Stimulated activated CD4-positive, alpha-beta T cell treated with anti-CD3 and anti-CD28 coated beads, Interleukin-2, amount 100 ng/mL, for 48 hours (primary cell): Measurements from ENCODE around the gene ZCCHC17.
A peak's percentile ranks its signal among the peaks of the same experiment; 100 is the strongest.
"Not testable (repeated sequence)": the region's sequence is repeated elsewhere in the genome, so short reads cannot be mapped to it uniquely, and the experiment has no call there.

Experiments used
- DNase-seq, 2 donors: peaks; one replicate each; pipeline ENCODE4 v3.0.0-alpha.2; 2020

The ZCCHC17 gene

DNA sequence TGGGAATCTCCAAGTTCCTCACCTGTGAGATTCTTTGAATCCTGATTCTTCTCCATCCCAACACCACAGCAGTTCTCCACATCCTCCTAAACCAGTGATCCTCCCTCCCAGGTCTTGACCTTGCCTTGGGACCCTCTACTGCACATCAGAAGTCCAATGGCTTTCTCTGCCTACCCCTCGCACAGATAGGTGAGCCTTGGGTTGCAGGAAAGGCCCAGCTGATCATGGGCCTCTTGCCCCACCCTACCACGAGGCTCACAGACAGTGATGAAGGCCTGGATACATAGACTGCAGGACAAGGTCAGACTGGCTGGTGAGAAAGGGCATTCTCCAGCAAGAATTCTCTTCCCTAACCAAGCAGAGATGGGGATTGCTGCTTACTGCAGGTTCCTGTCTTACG is 75.2 kb downstream of the ZCCHC17 start:
- no peak for DNase-seq

DNA sequence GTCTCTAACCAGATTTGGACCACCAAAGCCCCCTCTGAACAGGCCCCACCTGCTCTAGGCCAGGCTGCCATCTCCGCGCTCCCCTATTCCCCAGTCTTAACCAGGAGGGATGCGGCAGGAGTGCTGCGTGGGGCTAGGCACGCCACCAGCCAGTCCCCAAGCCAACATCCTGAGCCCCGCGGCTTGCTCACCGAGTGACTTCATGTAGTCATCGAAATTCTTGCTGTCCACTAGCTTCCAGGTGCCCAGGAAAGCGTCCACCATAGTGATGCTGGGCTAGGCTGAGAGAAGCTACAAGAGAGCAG is 75.9 kb downstream of the ZCCHC17 start:
- no peak for DNase-seq

DNA sequence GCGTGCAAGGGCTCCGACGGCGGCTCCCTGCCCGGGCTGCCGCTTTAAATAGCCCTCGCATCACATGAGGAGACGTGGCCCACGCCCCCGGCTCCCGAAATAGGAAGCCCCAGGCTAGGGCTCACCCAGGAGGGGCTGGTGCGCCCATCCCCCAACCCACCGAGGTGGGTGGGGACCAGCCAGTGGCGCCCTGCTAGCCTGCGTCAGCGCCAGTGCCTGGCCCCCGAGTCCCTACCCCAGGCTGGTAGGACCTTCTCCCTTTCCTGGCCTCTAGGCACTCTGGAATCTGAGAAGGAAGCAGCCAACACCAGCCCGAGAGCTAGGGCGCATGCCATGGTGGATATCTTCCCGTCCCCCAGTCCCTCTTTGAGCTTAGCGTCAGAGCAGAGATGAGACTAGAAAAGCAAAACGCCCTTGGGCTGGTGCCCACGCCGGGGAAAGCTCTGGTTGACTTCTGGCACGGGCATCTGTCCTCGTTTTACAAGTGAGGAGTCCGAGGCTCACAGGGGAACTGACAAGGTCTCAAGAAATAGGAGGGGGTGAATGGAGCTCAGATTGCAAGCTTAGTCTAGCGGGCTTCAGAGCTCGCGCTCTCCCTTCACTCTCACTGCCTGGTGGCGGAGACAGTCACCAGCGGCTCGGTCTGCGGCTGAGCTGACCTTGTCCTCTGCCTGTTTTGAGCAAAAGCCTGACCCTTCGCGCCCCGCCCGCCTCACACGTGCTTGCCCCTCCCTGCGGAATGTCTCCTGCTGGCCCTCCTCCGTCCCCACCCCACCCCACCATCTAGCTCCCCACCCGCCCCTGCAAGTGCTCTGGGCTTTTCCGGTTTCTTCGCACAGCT is 76.4 kb downstream of the ZCCHC17 start, which contains the start of gene FABP3:
TSS of gene FABP3 (minus strand) at position 21 of the 841 bp plus-strand sequence. CDS start 62 bp downstream, outside the sequence.
- peak in 1 of 2 donors; percentile 29 for DNase-seq

DNA sequence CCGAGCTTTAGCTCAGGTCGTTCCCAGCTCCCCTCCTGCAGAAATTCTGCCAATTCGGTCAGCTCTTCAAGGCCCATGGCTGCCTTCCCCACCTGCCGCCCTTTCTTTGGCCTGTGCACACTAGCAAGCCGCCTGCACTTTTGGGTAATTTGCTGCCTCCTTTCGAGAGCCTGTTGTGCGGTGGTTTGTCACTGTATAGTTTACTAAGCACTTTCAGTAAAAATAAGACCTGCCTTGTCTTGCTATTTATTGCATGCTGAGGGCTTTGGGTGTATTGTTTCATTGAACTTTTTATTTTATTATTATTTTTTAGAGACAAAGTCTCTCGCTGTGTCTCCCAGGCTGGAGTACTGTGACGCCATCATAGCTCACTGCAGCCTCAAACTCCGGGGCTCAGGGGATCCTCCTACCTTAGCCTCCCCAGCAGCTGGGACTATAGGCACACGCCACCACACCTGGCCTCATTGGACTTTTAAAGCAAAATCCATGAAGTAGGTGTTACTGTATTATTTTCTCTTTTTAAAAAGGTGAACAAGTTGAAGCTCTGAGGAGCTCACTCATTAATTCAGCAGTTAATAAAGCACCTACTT is 77.2 kb downstream of the ZCCHC17 start:
- DNase-seq = peak in 1 of 2 donors; percentile 20

DNA sequence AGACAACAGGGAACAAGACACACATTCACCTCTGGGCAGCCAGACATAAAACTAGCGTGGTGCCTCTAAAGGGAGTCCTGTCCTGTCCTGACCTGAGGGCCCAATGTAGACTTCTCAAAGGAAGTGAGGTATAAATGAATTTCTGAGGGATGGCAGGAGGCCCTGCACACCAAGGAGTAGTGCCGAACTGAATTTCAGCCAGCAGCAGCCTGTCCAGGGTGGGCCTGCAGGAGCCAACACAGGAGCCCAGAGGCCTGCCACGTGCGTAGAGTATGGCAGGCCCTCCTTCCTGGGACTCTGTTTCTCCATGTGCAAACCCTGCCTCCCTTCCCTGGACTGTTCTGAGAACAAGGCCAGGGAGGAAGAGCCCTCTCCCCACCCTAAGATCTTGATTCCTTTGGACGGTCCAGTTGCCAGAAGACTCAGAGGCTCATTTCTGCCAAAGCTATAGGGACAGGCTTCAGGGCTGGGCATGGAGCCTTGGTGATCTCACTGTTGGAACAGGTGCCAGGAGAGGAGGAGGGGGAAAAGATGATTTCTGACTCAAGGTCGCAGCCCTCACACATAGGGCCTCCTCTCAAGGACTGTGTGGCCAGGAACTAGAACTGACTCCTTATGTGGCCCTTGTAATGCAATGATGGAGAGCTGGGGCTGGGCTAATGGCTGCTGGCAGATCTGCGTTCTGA is 77.8 kb downstream of the ZCCHC17 start:
- no peak for DNase-seq

DNA sequence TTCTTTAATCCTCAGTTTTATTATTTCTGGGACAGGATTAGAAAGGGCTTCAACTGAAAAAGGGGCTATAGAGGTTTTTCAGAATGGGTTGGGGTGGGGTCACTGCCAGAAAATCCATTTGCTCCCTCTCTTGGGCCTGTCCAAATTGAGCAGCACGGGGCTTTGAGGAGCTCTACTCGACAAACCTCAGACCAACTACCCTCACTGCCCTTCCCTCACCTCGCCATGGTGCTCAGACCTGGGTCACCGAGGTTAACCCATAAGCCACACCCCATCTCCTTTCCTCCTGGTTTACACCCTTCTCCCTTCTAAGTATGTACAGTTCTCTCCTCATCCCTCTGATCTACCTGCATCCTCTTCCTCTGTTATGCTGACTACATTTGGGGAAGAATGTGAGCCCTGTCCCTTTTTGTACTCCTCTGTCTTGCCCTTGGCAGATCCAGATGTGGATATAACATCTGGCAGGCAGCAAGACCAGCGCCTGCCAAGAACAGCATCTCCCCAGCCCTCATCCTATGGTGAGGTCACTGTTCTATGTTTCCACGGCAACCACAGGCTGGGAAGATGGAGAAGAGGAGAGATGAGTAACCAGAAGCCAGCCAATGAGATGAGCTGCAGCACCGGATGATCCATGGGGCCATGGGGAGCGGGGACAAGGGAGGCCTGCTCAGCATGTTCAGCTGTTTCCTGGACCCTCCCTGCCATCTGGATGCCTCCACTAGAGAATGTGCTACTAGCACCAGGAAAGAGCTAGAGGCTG is 79.7 kb downstream of the ZCCHC17 start:
- DNase-seq = no peak

DNA sequence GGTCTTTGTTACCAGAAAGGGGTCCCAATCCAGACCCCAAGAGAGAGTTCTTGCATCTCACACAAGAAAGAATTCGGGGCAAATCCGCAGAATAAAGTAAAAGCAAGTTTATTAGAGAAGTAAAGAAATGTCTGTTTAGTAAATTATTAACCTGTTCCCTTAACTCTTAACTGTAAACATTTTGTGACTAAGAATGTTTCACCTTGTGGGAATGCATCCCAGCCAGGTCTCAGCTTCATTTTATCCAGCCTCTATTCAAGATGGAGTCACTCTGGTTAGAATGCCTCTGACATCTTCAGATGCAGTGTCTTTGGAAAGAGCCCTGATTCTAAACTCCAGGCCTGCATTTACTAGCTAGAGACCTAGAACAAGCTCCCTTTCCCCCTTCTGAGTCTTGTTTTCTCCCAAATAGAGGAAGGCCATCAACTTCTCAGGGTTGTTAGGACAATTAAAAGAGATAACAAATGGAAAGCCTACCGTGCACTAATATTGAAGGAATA is 80.6 kb downstream of the ZCCHC17 start:
- DNase-seq = no peak

DNA sequence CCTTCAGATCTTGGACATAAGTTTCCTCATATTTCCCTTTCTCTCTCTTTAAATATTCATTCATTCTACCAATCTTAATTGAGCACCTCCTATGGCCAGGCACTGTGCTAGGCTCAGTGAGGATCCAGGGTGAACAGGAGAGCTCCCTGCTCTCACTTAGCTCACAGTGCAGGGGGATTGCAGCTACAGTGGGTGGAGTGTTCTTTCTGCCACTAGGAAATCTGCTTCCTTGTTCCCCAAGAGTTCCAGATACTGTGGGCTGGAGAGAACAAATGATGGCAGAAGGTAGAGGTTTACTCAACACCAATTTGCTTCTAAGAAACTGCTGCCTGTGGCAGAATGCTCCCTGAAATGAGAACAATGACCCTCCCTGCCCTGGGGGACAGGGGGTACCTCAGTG is 81.2 kb downstream of the ZCCHC17 start:
- no peak for DNase-seq

DNA sequence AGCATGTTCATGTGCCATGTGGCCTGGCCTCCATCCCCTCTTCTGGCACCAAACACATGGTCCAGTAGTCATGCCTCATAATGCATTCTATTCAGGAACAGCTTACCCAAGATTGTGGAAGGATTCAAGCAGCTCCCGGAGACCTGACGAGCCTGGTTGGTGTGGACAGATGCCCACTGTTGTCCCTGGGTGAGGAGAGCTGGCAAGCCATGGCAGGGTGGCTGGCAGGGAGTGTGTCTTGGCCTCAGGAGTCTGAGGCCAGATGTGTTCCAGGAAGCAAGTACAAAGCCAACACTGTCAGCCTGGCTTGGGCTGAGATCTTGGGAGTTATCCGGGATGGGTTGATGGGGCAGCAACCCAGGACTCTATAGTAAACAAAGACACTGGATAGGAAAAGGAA is 83.3 kb downstream of the ZCCHC17 start:
- no peak for DNase-seq

DNA sequence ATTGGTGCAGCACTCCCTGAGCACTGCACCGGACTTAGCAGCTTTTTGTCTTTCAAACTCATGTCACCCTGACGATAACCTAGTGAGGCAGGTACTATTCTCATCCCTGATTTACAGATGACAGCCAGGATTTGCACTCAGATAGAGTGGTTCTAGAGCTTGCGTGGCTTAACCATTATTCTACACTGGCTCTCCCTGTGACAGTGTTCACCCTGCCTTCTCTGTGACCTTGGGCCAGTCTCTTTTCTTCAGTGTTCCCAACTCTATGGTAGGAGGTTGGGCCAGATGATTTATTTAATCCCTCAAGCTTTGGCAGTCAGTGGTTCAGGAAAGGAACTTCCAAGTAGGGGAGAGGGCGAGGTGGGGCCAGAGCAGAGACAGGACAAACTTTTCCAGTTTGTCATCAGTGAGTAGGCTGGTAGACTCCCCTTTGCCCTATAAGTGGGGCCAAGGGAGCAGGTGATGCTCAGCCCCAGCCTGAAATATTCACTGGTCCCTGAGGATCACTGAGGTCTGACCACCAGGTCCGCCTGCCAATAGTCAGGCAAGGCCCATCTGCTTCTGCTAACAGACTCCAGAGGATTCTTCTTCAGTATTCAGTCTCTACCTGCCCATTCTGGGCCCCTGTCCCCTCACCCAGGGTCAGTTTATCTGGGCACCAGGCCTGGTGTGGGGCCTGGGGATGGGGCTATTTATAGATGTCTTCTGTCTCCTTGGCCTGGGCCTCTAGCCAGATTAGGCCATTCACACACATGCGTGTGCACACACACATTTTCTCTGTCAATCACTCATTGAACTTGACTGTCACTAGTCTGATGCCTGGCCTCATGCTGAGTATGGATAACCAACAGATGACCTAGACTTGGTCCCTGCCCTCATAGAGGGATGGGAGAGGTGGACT is 84.8 kb downstream of the ZCCHC17 start:
- no peak for DNase-seq

DNA sequence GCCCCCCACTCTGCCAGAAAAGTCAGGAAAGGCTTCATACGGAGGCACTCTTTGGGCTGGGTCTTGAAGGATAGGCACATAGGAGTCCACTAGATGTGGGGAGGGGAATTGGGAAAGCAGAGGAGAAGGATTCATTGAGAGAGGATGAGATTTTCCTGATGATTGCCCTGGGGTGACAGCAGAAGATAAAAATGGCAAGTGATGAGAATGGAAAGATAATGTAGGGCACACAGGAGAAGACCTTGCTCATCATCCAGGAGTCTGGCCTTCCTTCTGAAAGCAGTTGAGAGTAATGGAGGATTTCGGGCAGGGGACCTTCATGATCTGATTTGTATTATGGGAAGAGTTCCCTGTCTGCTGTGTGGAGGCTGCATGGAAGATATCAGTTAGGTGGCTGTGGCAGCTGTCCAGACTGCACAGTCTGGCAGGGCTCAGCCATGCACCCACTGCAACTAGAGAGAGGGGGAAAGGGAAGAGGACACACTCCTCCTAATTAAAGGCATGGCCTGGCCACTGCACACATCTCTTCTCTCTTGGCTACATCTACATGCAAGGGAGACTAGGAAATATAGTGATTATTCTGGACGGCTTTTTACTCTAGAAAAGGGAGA is 85.7 kb downstream of the ZCCHC17 start:
- DNase-seq = no peak

DNA sequence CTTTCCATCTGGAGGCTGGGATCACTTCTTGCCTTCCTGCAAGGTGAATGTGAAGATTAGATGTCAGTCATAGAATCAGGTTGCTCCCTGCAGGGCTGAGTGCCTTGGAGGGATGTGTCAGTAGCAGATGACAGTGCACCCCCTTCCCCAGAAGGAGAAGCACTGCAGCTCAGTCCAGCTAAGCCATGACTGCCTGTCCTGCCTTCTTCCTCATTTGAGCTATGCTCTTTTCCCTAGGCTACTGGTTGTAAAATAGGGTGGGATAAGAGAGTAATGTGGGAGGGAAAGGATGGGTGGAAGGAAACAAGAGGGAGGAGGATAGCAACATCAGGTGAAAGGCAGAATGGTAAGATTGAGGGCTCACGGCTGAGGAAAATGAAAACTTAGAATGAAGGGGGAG is 87.1 kb downstream of the ZCCHC17 start:
- DNase-seq = no peak

DNA sequence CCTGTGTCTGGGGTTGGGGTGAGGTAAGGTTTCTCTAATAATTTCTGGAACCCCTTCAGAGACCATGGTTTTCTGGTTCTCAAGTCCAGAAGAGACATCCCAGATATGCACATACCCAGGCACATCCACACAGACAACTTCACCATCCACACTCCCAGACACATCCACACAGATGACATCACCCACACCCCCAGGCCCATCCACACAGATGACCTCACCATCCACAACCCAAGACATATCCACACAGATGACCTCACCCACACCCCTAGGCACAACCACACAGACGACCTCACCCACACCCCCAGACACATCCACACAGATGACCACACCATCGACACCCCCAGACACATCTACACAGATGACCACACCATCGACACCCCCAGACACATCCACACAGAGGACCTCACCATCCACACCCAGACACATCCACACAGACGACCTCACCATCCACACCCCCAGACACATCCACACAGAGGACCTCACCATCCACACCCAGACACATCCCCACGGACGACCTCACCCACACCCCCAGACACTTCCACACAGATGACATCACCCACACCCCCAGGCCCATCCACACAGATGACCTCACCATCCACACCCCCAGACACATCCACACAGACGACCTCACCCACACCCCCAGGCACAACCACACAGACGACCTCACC is 89.9 kb downstream of the ZCCHC17 start:
- not testable (repeated sequence) for DNase-seq

DNA sequence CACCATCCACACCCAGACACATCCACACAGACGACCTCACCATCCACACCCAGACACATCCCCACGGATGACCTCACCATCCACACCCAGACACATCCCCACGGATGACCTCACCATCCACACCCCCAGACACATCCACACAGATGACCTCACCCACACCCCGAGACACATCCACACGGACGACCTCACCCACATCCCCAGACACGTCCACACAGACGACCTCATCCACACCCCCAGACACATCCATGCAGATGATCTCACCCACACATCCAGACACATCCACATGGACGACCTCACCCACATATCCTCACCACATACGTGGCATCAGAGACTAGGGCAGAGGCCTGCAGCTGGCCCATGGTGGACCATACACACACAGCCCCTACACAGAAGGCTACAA is 90.8 kb downstream of the ZCCHC17 start:
- DNase-seq = no peak

DNA sequence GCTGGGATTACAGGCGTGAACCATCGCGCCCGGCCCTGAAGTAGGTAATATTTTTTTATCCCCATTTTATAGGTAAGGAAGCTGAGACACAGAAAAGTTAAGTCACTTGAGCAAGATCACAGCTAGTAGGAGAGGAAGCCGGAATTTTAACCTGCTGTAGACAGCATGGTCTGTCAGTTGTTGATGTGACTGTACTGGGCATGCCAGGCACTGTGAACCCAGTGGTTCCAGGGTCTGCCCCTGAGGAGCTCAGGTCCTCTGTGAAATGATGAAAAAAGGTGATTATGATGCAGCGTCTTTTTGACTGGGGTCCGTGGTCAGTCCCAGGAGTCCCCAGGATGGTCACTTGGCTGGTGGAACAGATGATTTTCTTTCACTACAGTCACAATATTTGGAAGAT is 92.8 kb downstream of the ZCCHC17 start:
- no peak for DNase-seq

DNA sequence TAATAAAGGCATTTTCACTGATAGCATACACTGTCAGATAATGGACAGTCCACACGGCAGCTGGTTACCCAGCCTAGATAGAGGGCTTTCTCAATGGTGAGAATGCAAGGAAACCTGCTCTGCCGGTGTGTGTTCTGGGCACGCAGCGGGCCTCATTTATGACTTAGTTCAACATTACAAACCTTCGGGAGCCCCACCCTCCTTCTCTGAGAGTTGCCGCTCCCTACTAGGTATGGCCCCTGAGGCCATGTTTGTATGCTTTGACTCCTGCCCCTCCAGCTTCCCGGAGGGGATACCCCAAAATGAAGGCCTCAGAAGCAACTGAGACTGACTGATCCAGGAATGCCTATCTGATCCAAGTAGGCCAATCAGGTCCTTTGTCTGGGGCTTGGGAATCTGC is 93.2 kb downstream of the ZCCHC17 start:
- no peak for DNase-seq

DNA sequence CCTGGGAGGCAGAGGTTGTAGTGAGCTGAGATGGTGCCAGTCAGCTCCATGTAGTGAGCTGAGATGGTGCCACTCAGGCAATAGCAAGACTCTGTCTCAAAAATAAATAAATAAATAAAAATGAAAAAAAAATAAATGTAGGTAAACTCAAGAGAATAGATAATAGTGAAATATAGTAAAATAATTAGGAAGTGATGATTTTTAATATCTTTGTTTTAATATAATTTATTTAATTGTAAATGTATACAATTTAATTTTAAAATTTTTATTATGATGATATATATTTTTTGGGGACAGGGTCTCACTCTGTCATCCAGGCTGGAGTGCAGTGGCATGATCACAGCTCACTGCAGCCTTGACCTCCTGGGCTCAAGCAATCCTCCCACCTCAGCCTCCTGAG is 96.6 kb downstream of the ZCCHC17 start:
- DNase-seq = no peak

DNA sequence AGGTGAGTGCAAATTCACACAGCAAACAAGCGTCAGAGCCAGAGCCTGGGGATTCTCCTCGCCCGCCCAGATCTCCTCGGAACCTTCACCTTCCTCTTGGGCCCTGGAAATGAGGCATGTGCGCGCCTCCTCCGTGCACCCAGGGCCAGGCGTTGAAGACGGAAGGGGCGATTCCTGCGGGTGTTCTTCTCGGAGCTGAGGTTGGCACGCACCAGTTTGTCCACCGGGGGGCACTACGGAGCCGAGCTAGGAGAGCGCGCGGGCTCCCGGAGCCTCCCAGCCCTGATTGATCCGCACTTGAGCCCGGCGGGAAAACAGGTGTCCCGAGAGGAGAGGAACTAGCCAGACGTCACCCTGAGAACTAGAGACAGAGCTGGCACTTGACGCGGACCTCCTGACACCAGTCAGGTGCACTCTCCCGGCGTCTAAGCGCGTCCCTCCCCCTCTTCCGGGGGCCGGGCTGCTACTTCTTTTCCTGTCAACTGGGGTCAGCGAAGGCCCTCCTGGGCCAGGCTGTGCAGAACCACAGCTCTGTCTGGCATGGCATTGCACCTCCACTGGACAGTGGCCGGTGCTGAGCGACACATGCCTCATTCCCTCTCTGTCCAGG is 97.9 kb downstream of the ZCCHC17 start:
- peak; percentile 83 to 85 for DNase-seq

DNA sequence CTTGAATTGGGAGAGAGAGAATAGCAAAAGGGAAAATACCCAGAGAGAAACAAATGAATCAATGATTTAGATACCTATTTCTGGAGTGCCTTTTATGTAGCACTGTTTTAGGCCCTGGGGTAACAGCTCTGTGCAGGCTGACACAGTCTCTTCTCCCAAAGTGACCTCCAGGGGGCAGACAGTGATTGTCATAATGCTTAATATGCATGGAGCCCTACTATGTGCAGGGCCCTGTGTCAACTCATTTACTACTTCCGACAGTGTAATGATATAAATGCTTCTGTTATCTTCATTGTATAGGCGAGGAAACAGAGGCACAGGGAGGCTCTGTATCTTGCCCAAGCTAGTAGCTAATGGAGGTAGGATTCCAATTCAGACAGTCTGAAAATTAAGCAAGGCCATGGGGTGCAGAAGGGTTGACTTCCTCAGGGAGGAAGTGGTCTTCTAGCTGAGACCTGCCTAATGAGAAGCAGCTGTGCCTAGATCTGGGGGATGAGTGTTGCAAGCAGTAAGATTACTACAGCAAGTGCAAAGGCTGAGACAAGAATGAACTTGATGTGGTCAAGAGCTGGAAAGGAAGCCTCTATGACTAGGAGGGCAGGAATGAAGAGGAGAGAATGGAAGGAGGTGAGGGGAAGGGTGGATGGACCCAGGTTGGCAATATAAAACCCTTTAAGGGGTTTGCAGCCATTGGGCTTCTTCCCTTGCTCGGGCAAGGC is 100.0 kb downstream of the ZCCHC17 start:
- DNase-seq = no peak
